ENCODE data around the gene SEC24B. TPM values are rescaled to one million over a fixed set of nuclear protein-coding genes. Genes with fewer than 3 reads are reported as not detected.
A peak's percentile ranks its signal among the peaks of the same experiment; 100 is the strongest.

SEC24B gene
- total and polyA plus RNA-seq, 12 donors, result 8.4 to 49.3 (median 29.8) TPM

DNA sequence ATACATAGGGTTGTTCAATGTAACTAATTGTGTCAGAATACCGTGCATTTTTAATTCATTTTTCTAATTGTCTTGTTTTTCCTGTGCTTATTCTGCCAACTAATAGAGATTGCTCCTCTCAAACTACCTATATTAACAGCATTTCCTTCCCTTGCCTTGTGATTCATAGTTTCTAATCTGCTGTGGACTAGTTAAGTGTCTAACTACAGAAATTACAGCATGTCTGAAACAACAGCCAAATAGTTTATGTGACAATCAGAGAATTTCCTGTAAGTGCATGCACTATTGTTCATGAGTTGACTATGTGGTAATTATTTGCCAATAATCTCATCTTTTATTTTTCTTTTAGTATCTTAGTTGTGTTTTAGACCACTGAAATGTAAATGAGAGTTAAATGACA, 4.1 kb upstream of the SEC24B start:
- no peak overlapping the region for H3K4me3 ChIP-seq
- WGBS, 4 donors, result 85 to 97% (median 93%) methylated on average over 1 of the region's 1 CpG
- TF ChIP-seq POLR2A (IDR thresholded peaks at IDR 0.05) (no peak), CTCF (IDR thresholded peaks at IDR 0.05) (no peak)
- H3K27ac ChIP-seq, result no peak overlapping the region
- intact Hi-C loops (cut with DNase I), result loop anchor here (10.0 kb wide), 3 partner anchors 265 to 545 kb away; partner anchors contain the start of gene CFI (in 2 of the 2)
- no peaks in the 10 kb centered on the region for H3K9me3 ChIP-seq (replicated peaks in 1 of 3)
- no peak for DNase-seq
- peaks cover 5 to 12% of the 10 kb centered on the region in 2 donors for H3K4me1 ChIP-seq (replicated peaks in 1 of 2)
- H3K27me3 ChIP-seq, result no peaks in the 10 kb centered on the region
- no peaks in the 10 kb centered on the region for H3K36me3 ChIP-seq (replicated peaks in 1 of 2)

DNA sequence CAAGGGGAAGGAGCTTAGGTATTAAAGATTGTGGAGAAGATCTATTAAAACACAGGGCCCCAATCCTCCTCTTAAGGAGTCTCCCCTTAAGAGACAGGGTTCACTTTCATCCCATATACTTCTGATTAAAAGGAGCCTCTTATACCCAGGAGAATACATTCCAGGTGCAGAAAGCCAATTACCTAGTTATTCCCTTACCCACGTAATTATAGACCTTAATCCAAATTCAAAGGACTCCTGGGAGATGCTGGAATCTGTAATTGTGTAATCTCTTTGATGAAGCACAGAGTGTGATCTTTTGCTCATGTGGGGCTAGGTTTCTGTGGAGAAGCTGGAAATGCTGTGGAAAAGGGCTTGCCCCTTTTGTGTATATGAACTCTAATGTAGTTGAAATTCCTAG, 1.4 kb upstream of the SEC24B start:
- Histone ChIP-seq H3K27ac (peak overlapping the region in 2 of 5 donors; percentile 37 to 93), H3K4me1 (replicated peaks in 1 of 2) (peaks cover 24 to 37% of the 10 kb centered on the region in 2 donors), H3K27me3 (no peaks in the 10 kb centered on the region), H3K36me3 (replicated peaks in 1 of 2) (no peaks in the 10 kb centered on the region), H3K9me3 (replicated peaks in 1 of 3) (no peaks in the 10 kb centered on the region), H3K4me3 (no peak overlapping the region)
- TF ChIP-seq POLR2A (IDR thresholded peaks at IDR 0.05) (no peak), CTCF (IDR thresholded peaks at IDR 0.05) (no peak)
- 89 to 94% (median 92%) methylated on average over 1 of the region's 1 CpG for WGBS, 4 donors
- intact Hi-C loops (cut with DNase I), result loop anchor here (10.0 kb wide), 2 partner anchors 63 to 133 kb away; partner anchors contain the start of gene MCUB (in 1 of the 2)
- DNase-seq, result no peak

DNA sequence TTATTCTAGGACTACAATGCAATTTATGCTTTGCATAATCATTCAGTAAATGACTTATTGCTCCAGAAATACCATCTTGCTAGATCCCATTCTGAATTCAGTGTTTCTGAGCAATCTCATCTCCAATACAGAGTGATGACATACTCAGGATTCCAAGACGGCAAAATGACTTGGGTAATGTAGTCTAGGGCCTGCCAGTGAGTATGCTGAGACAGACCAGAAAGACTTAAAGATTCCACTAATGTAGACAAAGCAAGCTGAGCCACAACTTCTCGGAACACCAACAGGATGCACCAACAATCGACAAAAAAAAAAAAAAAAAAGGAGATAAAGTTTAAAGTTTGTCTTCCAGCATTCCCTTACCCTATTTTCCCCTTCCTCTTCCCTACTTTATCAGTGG, 919 bp upstream of the SEC24B start:
- TF ChIP-seq POLR2A (IDR thresholded peaks at IDR 0.05) (no peak), CTCF (IDR thresholded peaks at IDR 0.05) (no peak)
- Histone ChIP-seq H3K9me3 (replicated peaks in 1 of 3) (no peaks in the 10 kb centered on the region), H3K27me3 (no peaks in the 10 kb centered on the region), H3K4me3 (peak overlapping the region in 2 of 4 donors; percentile 48 to 98), H3K27ac (peak overlapping the region; percentile 67 to 98 (median 82)), H3K36me3 (replicated peaks in 1 of 2) (no peaks in the 10 kb centered on the region), H3K4me1 (replicated peaks in 1 of 2) (peaks cover 24 to 42% of the 10 kb centered on the region in 2 donors)
- WGBS, 4 donors, result 19 to 34% (median 29%) methylated on average over 3 of the region's 3 CpGs
- intact Hi-C loops (cut with DNase I), result loop anchor here (10.0 kb wide), 2 partner anchors 62 to 132 kb away; partner anchors contain the start of gene MCUB (in 1 of the 2)
- peak in 1 of 7 donors; percentile 4 for DNase-seq

GRCh38 chr4:109434007-109434971, 674 bp downstream of the SEC24B start:
- Histone ChIP-seq H3K4me3 (peak overlapping the region; percentile 48 to 98 (median 68)), H3K36me3 (replicated peaks in 1 of 2) (no peaks in the 10 kb centered on the region), H3K27me3 (no peaks in the 10 kb centered on the region), H3K4me1 (replicated peaks in 1 of 2) (peaks cover 28 to 56% of the 10 kb centered on the region in 2 donors), H3K27ac (peak overlapping the region; percentile 67 to 98 (median 82)), H3K9me3 (replicated peaks in 1 of 3) (no peaks in the 10 kb centered on the region)
- 1 to 2% (median 1%) methylated on average over 15 to 70 of the region's 70 CpGs for whole genome bisulfite sequencing, 4 donors
- peak; percentile 35 to 70 (median 55) for DNase-seq
- intact Hi-C loops (cut with DNase I), result loop anchor here (10.0 kb wide), 2 partner anchors 61 to 131 kb away; partner anchors contain the start of gene MCUB (in 1 of the 2)
- TF ChIP-seq CTCF (IDR thresholded peaks at IDR 0.05) (no peak), POLR2A (IDR thresholded peaks at IDR 0.05) (no peak)

Data from adrenal gland (tissue), 12 donors.